ENCODE measurements around the gene ZNF236. TPM values are rescaled to one million over a fixed set of nuclear protein-coding genes. Genes with fewer than 3 reads are reported as not detected.

Gene ZNF236
- polyA plus RNA-seq, 2 of the 4 experiments (the other 2 are of a cell fraction): 2.6 to 7.8 TPM

- no peak for ATAC-seq
- no peak overlapping the region for H3K4me3 ChIP-seq
- DNase-seq (ENCODE audit: low read depth in 1 of 2, low spot score in 1 of 2): no peak
- no peaks in the 10 kb centered on the region for H3K4me1 ChIP-seq
- no peak overlapping the region for H3K4me2 ChIP-seq
- TF ChIP-seq, protein P1, sequence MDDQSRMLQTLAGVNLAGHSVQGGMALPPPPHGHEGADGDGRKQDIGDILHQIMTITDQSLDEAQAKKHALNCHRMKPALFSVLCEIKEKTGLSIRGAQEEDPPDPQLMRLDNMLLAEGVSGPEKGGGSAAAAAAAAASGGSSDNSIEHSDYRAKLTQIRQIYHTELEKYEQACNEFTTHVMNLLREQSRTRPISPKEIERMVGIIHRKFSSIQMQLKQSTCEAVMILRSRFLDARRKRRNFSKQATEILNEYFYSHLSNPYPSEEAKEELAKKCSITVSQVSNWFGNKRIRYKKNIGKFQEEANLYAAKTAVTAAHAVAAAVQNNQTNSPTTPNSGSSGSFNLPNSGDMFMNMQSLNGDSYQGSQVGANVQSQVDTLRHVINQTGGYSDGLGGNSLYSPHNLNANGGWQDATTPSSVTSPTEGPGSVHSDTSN (IDR thresholded peaks at IDR 0.05): no peak
- TF ChIP-seq SMC3 (IDR thresholded peaks at IDR 0.05) (no peak), ZSCAN20 (CRISPR knock-in tag; IDR thresholded peaks at IDR 0.05) (no peak), HMGXB4 (CRISPR knock-in tag; IDR thresholded peaks at IDR 0.05; ENCODE audit: borderline replicate concordance) (no peak), EHF (CRISPR knock-in tag; IDR thresholded peaks at IDR 0.05) (no peak), TP53 (CRISPR knock-in tag; IDR thresholded peaks at IDR 0.05) (no peak), MAZ (IDR thresholded peaks at IDR 0.05; ENCODE audit: borderline replicate concordance, low read depth, low read length) (no peak), REST (IDR thresholded peaks at IDR 0.05) (no peak), TFCP2L1 (CRISPR knock-in tag; IDR thresholded peaks at IDR 0.05) (no peak), FOXS1 (CRISPR knock-in tag; IDR thresholded peaks at IDR 0.05) (no peak), POLR2AphosphoS2 (conservative IDR thresholded peaks at IDR 0.05; ENCODE audit: low read length) (no peak)
- TF ChIP-seq, protein P2, sequence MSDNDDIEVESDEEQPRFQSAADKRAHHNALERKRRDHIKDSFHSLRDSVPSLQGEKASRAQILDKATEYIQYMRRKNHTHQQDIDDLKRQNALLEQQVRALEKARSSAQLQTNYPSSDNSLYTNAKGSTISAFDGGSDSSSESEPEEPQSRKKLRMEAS (IDR thresholded peaks at IDR 0.05): no peak
- TF ChIP-seq, protein P3, sequence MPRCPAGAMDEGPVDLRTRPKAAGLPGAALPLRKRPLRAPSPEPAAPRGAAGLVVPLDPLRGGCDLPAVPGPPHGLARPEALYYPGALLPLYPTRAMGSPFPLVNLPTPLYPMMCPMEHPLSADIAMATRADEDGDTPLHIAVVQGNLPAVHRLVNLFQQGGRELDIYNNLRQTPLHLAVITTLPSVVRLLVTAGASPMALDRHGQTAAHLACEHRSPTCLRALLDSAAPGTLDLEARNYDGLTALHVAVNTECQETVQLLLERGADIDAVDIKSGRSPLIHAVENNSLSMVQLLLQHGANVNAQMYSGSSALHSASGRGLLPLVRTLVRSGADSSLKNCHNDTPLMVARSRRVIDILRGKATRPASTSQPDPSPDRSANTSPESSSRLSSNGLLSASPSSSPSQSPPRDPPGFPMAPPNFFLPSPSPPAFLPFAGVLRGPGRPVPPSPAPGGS (IDR thresholded peaks at IDR 0.05): no peak
- FAIRE-seq: no peak
- ChIA-PET CTCF (interaction anchor here (1.3 kb wide), 1 partner anchor 14 kb away, joined by 4 read pairs; no protein-coding TSS in a partner anchor), POLR2A (no interaction called here)
- 88% methylated on average over 4 of the region's 4 CpGs for WGBS (ENCODE audit: missing lambda C conversion rate)
- no peak overlapping the region for H3K27ac ChIP-seq
- H3K9me3 ChIP-seq: no peaks in the 10 kb centered on the region
Observed at GRCh38 chr18:76909439-76909838, 87.1 kb downstream of the ZNF236 start.

GRCh38 chr18:76911440-76911839 is 89.1 kb downstream of the ZNF236 start:
- DNase-seq (ENCODE audit: low read depth in 1 of 2, low spot score in 1 of 2) (no peak), ATAC-seq (no peak), FAIRE-seq (no peak)
- Histone ChIP-seq H3K4me2 (no peak overlapping the region), H3K9me3 (no peaks in the 10 kb centered on the region), H3K4me1 (no peaks in the 10 kb centered on the region), H3K27ac (no peak overlapping the region), H3K4me3 (no peak overlapping the region)
- ChIA-PET CTCF (no interaction called here), POLR2A (no interaction called here)
- TF ChIP-seq KDM5A (IDR thresholded peaks at IDR 0.05) (no peak), ZNF302 (CRISPR knock-in tag; IDR thresholded peaks at IDR 0.05) (no peak)
- 96% methylated on average over 7 of the region's 7 CpGs for WGBS (ENCODE audit: missing lambda C conversion rate)

- Histone ChIP-seq H3K4me2 (no peak overlapping the region), H3K4me1 (no peaks in the 10 kb centered on the region), H3K27ac (no peak overlapping the region), H3K4me3 (no peak overlapping the region), H3K9me3 (no peaks in the 10 kb centered on the region)
- POLR2A ChIA-PET: no interaction called here
- DNase-seq (ENCODE audit: low read depth in 1 of 2, low spot score in 1 of 2) (no peak), FAIRE-seq (no peak), ATAC-seq (no peak)
- WGBS (ENCODE audit: missing lambda C conversion rate): 87% methylated on average over 7 of the region's 7 CpGs
- TF ChIP-seq HOXA7 (CRISPR knock-in tag; IDR thresholded peaks at IDR 0.05): no peak
- TF ChIP-seq ESRRA (IDR thresholded peaks at IDR 0.05; ENCODE audit: borderline replicate concordance, low read length): no peak
- TF ChIP-seq HDAC2 (IDR thresholded peaks at IDR 0.05): no peak
- CTCF ChIA-PET: interaction anchor here (1.0 kb wide), 1 partner anchor 10 kb away, joined by 4 read pairs; no protein-coding TSS in a partner anchor
Observed at GRCh38 chr18:76913583-76913982, 91.2 kb downstream of the ZNF236 start.

Measured in A549 (cell line).